LNCaP clone FGC (cell line): ENCODE measurements around the gene BEND6.

ENCODE experiments used
- DNase-seq: peaks from one replicate; pipeline ENCODE4 v3.0.0-alpha.2; 2011; ENCODE audit warnings: low read depth
- H3K4me3 ChIP-seq: 2 replicates; pipeline ENCODE4 v1.5.1; 2011; ENCODE audit warnings: mild to moderate bottlenecking, low read depth, low read length, control low read depth
- TF ChIP-seq, protein P1 (sequence below): IDR thresholded peaks from 2 replicates; pipeline ENCODE4 v1.5.1; 2012; ENCODE audit warnings: mild to moderate bottlenecking; ENCODE audit not compliant: control insufficient read depth, insufficient read depth; ENCODE audit errors: extremely low read depth

Gene BEND6

DNA sequence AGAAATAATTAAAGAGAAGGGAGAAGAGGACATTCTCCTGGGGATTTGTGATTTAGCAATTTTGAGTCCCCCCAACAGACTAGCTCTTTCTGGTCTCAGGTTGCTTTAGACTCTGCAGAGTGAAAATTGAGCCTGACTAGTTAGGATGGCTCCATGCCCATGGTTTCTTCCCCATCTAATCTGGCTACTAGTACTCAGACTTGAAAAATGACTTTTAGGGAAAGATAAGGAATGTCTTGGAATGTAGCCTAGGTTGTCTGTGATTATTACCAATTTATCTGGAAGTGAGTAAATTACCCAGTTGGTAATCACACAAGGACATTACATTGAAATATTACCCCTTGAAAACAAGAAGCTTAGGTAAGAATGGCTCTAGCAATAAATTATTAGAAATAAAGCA, 4.2 kb downstream of the BEND6 start:
- TF ChIP-seq, protein P1, sequence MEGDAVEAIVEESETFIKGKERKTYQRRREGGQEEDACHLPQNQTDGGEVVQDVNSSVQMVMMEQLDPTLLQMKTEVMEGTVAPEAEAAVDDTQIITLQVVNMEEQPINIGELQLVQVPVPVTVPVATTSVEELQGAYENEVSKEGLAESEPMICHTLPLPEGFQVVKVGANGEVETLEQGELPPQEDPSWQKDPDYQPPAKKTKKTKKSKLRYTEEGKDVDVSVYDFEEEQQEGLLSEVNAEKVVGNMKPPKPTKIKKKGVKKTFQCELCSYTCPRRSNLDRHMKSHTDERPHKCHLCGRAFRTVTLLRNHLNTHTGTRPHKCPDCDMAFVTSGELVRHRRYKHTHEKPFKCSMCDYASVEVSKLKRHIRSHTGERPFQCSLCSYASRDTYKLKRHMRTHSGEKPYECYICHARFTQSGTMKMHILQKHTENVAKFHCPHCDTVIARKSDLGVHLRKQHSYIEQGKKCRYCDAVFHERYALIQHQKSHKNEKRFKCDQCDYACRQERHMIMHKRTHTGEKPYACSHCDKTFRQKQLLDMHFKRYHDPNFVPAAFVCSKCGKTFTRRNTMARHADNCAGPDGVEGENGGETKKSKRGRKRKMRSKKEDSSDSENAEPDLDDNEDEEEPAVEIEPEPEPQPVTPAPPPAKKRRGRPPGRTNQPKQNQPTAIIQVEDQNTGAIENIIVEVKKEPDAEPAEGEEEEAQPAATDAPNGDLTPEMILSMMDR = no peak
- no peak overlapping the region for H3K4me3 ChIP-seq
- no peak for DNase-seq

DNA sequence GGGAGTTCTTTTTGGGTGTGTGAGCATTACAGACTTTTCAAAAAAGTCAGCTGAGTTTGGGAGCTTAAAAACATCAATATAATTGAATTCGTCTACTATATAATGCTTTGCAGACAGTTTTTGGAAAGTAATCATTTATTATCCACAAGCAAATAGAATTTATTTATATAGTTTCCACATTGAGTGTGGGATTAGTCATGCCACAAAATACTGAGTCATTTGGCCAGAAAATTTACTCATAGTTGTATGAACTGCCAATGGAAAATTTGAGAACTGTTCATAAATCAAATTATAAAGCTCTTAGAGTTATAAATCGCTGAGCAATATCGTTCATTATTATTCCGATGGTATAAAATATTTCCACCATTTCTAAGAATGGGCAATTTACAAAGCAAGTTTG, 5.0 kb downstream of the BEND6 start:
- H3K4me3 ChIP-seq = no peak overlapping the region
- TF ChIP-seq, protein P1 = no peak
- DNase-seq = no peak

DNA sequence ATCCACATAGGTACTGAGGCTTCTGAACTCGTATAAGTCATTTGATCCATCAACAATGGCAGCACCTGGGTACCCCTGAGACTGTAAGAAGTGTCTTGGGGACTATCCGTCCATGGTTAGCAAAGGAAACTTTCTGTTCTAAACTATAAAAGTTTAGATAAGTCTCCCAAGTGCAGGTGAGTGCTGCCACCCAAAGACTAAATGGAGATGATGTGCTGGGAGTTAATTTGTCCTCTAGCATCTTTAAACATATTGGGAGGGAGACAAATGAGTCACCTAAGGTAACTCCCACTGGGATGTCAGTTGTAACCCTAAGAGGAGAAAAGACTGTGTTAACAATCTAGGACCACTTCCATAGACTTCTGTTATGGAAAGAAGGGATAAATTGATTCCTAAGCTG, 6.2 kb downstream of the BEND6 start:
- H3K4me3 ChIP-seq = no peak overlapping the region
- no peak for DNase-seq
- TF ChIP-seq, protein P1 = 0 out of 2 replicates have a peak, but pooled peaks have one; percentile 4

DNA sequence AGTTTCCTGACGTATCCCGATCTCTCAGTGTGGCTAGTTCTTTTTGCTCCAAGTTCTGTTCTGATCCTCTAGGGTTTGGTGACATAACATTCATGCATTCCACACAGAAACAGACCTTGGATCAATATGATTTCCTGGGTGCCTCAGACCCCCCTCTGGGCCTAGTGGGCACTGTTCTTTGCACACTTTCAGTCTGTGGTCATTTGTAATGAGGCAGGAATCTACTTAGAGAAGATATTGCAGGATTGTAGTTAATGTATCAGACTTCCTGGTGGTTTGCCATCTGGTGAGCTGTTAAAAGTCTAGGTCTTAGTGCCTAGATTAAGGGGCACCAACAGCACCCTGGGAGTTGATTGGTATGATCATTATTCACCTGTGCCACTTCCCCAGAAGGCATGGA, 7.5 kb downstream of the BEND6 start:
- no peak overlapping the region for H3K4me3 ChIP-seq
- DNase-seq = no peak
- TF ChIP-seq, protein P1 = no peak

DNA sequence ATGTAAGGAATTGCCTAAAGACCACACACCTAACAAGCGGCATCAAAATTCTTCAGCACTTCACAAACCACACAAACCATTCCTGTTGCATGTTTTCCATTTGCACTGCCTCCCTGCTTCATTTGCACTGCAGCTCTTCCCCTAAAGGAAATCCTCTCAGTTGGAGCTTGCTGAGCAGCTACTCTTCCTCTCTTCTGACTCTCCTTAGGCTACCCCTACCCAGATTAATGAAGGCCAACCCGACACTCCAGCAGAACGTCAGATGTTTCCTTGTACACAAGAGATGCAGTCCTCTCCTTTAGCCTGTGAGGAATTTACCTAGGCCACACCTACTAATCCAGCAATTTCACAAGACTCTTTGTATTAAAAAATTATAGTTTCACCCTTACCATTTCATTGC, 8.1 kb downstream of the BEND6 start:
- H3K4me3 ChIP-seq = no peak overlapping the region
- TF ChIP-seq, protein P1 = no peak
- DNase-seq = no peak

DNA sequence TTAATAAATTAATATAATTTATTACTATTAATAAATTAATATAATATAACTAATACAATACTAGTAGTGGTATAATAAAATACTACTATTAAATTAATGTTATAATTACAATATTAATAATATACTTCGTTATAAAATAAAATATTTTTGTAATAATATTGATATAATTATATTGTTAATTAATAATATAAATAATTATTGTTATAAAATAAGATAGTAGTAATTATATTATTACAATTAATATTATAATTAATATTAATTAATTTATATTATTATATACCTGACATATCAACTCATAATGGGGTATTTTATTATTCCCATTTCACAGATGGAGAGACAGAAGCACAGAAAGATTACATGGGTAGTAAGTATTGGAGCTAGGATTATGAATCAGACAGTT, 8.9 kb downstream of the BEND6 start:
- TF ChIP-seq, protein P1 = no peak
- DNase-seq = no peak
- no peak overlapping the region for H3K4me3 ChIP-seq

DNA sequence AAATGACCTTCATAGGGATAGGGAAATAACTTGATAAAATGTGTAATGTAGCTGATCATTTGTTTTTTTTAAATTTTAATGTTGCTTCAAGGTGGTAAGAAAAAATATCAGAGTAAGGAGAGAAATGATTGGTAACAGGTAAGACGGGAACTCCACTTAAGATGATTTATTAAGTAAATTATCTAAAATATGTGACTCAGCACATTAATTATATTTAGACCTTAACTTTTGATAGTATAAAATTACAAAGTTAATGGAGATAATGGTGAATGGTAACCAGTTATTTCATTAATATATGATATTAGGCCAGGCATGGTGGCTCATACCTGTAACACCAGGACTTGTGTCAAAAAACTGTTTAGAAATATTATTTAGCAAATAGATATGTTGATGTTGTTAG, 10.2 kb downstream of the BEND6 start:
- no peak for DNase-seq
- TF ChIP-seq, protein P1 = no peak
- no peak overlapping the region for H3K4me3 ChIP-seq
